HG03575 (cell line): ENCODE results near the gene ZC3H10.
"Not testable (repeated sequence)": the region's sequence is repeated elsewhere in the genome, so short reads cannot be mapped to it uniquely, and the experiment has no call there.

Experiments
- ATAC-seq: cut with Tn5 transposase; IDR thresholded peaks from one replicate; pipeline ENCODE4 v1.9.1; 2021; ENCODE audit not compliant: unreplicated experiment, insufficient number of reproducible peaks, low FRiP score; ENCODE audit errors: extremely low read depth

The ZC3H10 gene

GRCh38 chr12:56150563-56150962, 32.5 kb downstream of the ZC3H10 start:
- ATAC-seq, result no peak

GRCh38 chr12:56151672-56152131, 33.6 kb downstream of the ZC3H10 start:
- ATAC-seq, result no peak

- ATAC-seq, result no peak
Observed at GRCh38 chr12:56152132-56152755, 34.2 kb downstream of the ZC3H10 start, which contains the start of gene MYL6B. Gene MYL6B (plus strand): TSS chr12:56152587. CDS start chr12:56153919, 1,332 bp downstream.

GRCh38 chr12:56152756-56153677, 35.0 kb downstream of the ZC3H10 start:
- no peak for ATAC-seq

GRCh38 chr12:56153678-56154065, 35.6 kb downstream of the ZC3H10 start:
- ATAC-seq, result no peak

GRCh38 chr12:56154246-56154771, 36.2 kb downstream of the ZC3H10 start:
- no peak for ATAC-seq

- ATAC-seq, result no peak
Observed at GRCh38 chr12:56154818-56155217, 36.8 kb downstream of the ZC3H10 start.

GRCh38 chr12:56155256-56155845, 37.3 kb downstream of the ZC3H10 start:
- no peak for ATAC-seq

GRCh38 chr12:56156464-56157200, 38.6 kb downstream of the ZC3H10 start:
- not testable (repeated sequence) for ATAC-seq

GRCh38 chr12:56157201-56158028, 39.3 kb downstream of the ZC3H10 start:
- no peak for ATAC-seq

- ATAC-seq, result peak; percentile 52
Observed at GRCh38 chr12:56158029-56158925, 40.2 kb downstream of the ZC3H10 start, which contains the start of gene MYL6. Gene MYL6 (plus strand): TSS chr12:56158359. CDS start chr12:56158402, 43 bp downstream.

- ATAC-seq, result no peak
Observed at GRCh38 chr12:56158926-56159461, 40.9 kb downstream of the ZC3H10 start.

GRCh38 chr12:56159482-56160192, 41.6 kb downstream of the ZC3H10 start:
- no peak for ATAC-seq

- no peak for ATAC-seq
Observed at GRCh38 chr12:56160193-56160763, 42.2 kb downstream of the ZC3H10 start.

- no peak for ATAC-seq
Observed at GRCh38 chr12:56160894-56161689, 43.0 kb downstream of the ZC3H10 start.
